Neural progenitor cell (in vitro differentiated cells): ENCODE measurements around the gene RAB5IF. TPM values are rescaled to one million over a fixed set of nuclear protein-coding genes. Genes with fewer than 3 reads are reported as not detected.

Experiments
- DNase-seq: peaks from one replicate; pipeline ENCODE4 v3.0.0-alpha.2; 2016; ENCODE audit warnings: low spot score
- H2AFZ ChIP-seq: fragments of 200-600 bp; sonication (generic); replicated peaks from 2 replicates; pipeline ENCODE4 v1.6.1; 2016; ENCODE audit warnings: antibody characterized with exemption
- H3F3A ChIP-seq: fragments of 200-600 bp; sonication (generic); 2 replicates; pipeline ENCODE4 v1.6.1; 2016; ENCODE audit warnings: antibody characterized with exemption, low read depth
- H3K27ac ChIP-seq: fragments of 200-600 bp; sonication (generic); 2 replicates; pipeline ENCODE4 v1.5.1; 2016; ENCODE audit warnings: mild to moderate bottlenecking
- H3K27me3 ChIP-seq: fragments of 200-600 bp; sonication (generic); 2 replicates; pipeline ENCODE4 v1.6.1; 2016; ENCODE audit warnings: mild to moderate bottlenecking, moderate library complexity
- H3K36me3 ChIP-seq: fragments of 200-600 bp; sonication (generic); 2 replicates; pipeline ENCODE4 v1.5.1; 2016
- H3K4me1 ChIP-seq: fragments of 200-600 bp; sonication (generic); 2 replicates; pipeline ENCODE4 v1.6.1; 2016; ENCODE audit warnings: mixed run types
- H3K4me2 ChIP-seq: fragments of 200-600 bp; sonication (generic); 2 replicates; pipeline ENCODE4 v1.6.1; 2016
- H3K4me3 ChIP-seq: fragments of 200-600 bp; sonication (generic); 2 replicates; pipeline ENCODE4 v1.5.1; 2016
- H3K79me2 ChIP-seq: fragments of 200-600 bp; sonication (generic); 2 replicates; pipeline ENCODE4 v1.6.1; 2016; ENCODE audit warnings: low read depth
- H3K9ac ChIP-seq: fragments of 200-600 bp; sonication (generic); 2 replicates; pipeline ENCODE4 v1.6.1; 2016
- H3K9me3 ChIP-seq: fragments of 200-600 bp; sonication (generic); 2 replicates; pipeline ENCODE4 v1.5.1; 2016; ENCODE audit warnings: low read depth
- H4K20me1 ChIP-seq: fragments of 200-600 bp; sonication (generic); 2 replicates; pipeline ENCODE4 v1.6.1; 2016; ENCODE audit warnings: low read depth
- H3K27ac Mint-ChIP-seq: 3 replicates; pipeline ENCODE4 v1.8.0; 2021; ENCODE audit warnings: mixed read lengths
- H3K27me3 Mint-ChIP-seq: 2 replicates; pipeline ENCODE4 v1.8.0; 2022; ENCODE audit warnings: low read depth, mild to moderate bottlenecking, inconsistent platforms, moderate library complexity, mixed read lengths; ENCODE audit not compliant: insufficient read depth
- H3K36me3 Mint-ChIP-seq: 3 replicates; pipeline ENCODE4 v1.8.0; 2021; ENCODE audit warnings: mixed read lengths
- H3K4me1 Mint-ChIP-seq: 3 replicates; pipeline ENCODE4 v1.8.0; 2021; ENCODE audit warnings: mixed read lengths
- H3K4me3 Mint-ChIP-seq: 3 replicates; pipeline ENCODE4 v1.8.0; 2021; ENCODE audit warnings: mild to moderate bottlenecking, moderate library complexity, mixed read lengths
- H3K9me3 Mint-ChIP-seq: 3 replicates; pipeline ENCODE4 v1.8.0; 2020; ENCODE audit warnings: mixed read lengths
- CTCF ChIP-seq: fragments of 200-600 bp; sonication (generic); IDR thresholded peaks from 2 replicates; pipeline ENCODE4 v1.5.1; 2017; ENCODE audit warnings: antibody characterized with exemption, mild to moderate bottlenecking
- EZH2 ChIP-seq: fragments of 200-600 bp; sonication (generic); IDR thresholded peaks from 2 replicates; pipeline ENCODE4 v1.6.1; 2017; ENCODE audit warnings: antibody characterized with exemption, mild to moderate bottlenecking, moderate library complexity
- EZH2phosphoT487 ChIP-seq: fragments of 200-600 bp; sonication (generic); IDR thresholded peaks from 2 replicates; pipeline ENCODE4 v1.6.1; 2017; ENCODE audit warnings: antibody characterized with exemption
- total RNA-seq: library from RNA; depleted of rRNA; stranded (reverse); fragments of >200 nt; gene quantifications from 2 replicates; pipeline ENCODE4 v1.2.3, GENCODE V29; 2015; ENCODE audit warnings: low replicate concordance

RAB5IF gene
- total RNA-seq, 1 donor from 2014 or later = 69.5 TPM

GRCh38 chr20:36565520-36565919 lies 40.1 kb upstream of the RAB5IF start:
- Histone ChIP-seq H3K4me3 (no peak overlapping the region), H3F3A (peaks cover 11% of the 10 kb centered on the region), H3K27me3 (no peaks in the 10 kb centered on the region), H3K9ac (no peak overlapping the region), H3K4me1 (peaks cover 13% of the 10 kb centered on the region), H3K79me2 (no peaks in the 10 kb centered on the region), H3K9me3 (no peaks in the 10 kb centered on the region), H2AFZ (no peak overlapping the region), H3K27ac (no peak overlapping the region), H4K20me1 (no peaks in the 10 kb centered on the region), H3K36me3 (no peaks in the 10 kb centered on the region), H3K4me2 (no peak overlapping the region)
- H3K27ac Mint-ChIP-seq = no peak overlapping the region
- peaks cover 2% of the 10 kb centered on the region for H3K36me3 Mint-ChIP-seq
- peaks cover 2% of the 10 kb centered on the region for H3K27me3 Mint-ChIP-seq
- peaks cover 16% of the 10 kb centered on the region for H3K4me1 Mint-ChIP-seq
- H3K9me3 Mint-ChIP-seq = peaks cover 9% of the 10 kb centered on the region
- no peak overlapping the region for H3K4me3 Mint-ChIP-seq
- no peak for DNase-seq
- no peak for TF ChIP-seq EZH2phosphoT487
- no peak for TF ChIP-seq EZH2
- no peak for TF ChIP-seq CTCF

- no peak for TF ChIP-seq EZH2phosphoT487
- no peak for TF ChIP-seq CTCF
- no peak for TF ChIP-seq EZH2
- no peaks in the 10 kb centered on the region for H3K36me3 ChIP-seq
Measured at GRCh38 chr20:36569847-36570429, 35.6 kb upstream of the RAB5IF start.

GRCh38 chr20:36571564-36572504 lies 33.7 kb upstream of the RAB5IF start:
- H3K27me3 Mint-ChIP-seq = peaks cover 9% of the 10 kb centered on the region
- H3K4me3 Mint-ChIP-seq = peak overlapping the region; percentile 86
- H3K4me1 ChIP-seq = peaks cover 23% of the 10 kb centered on the region
- H3K4me2 ChIP-seq = peak overlapping the region; percentile 76
- no peaks in the 10 kb centered on the region for H3K9me3 Mint-ChIP-seq
- peaks cover 40% of the 10 kb centered on the region for H3K4me1 Mint-ChIP-seq
- H3K36me3 Mint-ChIP-seq = no peaks in the 10 kb centered on the region
- peak; percentile 19 for TF ChIP-seq CTCF
- TF ChIP-seq EZH2 = no peak
- H3K9ac ChIP-seq = no peak overlapping the region
- H4K20me1 ChIP-seq = peaks cover 18% of the 10 kb centered on the region
- peak overlapping the region; percentile 88 for H3K27ac Mint-ChIP-seq
- H3K9me3 ChIP-seq = no peaks in the 10 kb centered on the region
- peaks cover 32% of the 10 kb centered on the region for H3K79me2 ChIP-seq
- H3F3A ChIP-seq = peaks cover 28% of the 10 kb centered on the region
- H3K27me3 ChIP-seq = no peaks in the 10 kb centered on the region
- H3K36me3 ChIP-seq = no peaks in the 10 kb centered on the region
- peak overlapping the region; percentile 79 for H3K4me3 ChIP-seq
- no peak overlapping the region for H3K27ac ChIP-seq
- peak; percentile 72 for DNase-seq
- peak overlapping the region; percentile 55 for H2AFZ ChIP-seq

More at GRCh38 chr20:36569847-36570429, 35.6 kb upstream of the RAB5IF start:
- peak overlapping the region; percentile 56 for H3K4me3 Mint-ChIP-seq
- Histone ChIP-seq H2AFZ (no peak overlapping the region), H3K9ac (no peak overlapping the region), H3F3A (peaks cover 21% of the 10 kb centered on the region), H3K27ac (no peak overlapping the region), H3K4me2 (no peak overlapping the region), H3K27me3 (no peaks in the 10 kb centered on the region), H3K4me1 (peaks cover 18% of the 10 kb centered on the region), H3K79me2 (peaks cover 13% of the 10 kb centered on the region), H3K4me3 (no peak overlapping the region), H4K20me1 (no peaks in the 10 kb centered on the region), H3K9me3 (no peaks in the 10 kb centered on the region)
- no peak for DNase-seq
- peaks cover 3% of the 10 kb centered on the region for H3K27me3 Mint-ChIP-seq
- peaks cover 2% of the 10 kb centered on the region for H3K36me3 Mint-ChIP-seq
- H3K27ac Mint-ChIP-seq = no peak overlapping the region
- peaks cover 31% of the 10 kb centered on the region for H3K4me1 Mint-ChIP-seq
- peaks cover 5% of the 10 kb centered on the region for H3K9me3 Mint-ChIP-seq
